Activated CD8-positive, alpha-beta memory T cell treated with anti-CD3 and anti-CD28 coated beads, Interleukin-2, amount 50 U/mL, for 24 hours (primary cell): Measurements from ENCODE around the gene KCNV2.
"Not testable (repeated sequence)": the region's sequence is repeated elsewhere in the genome, so short reads cannot be mapped to it uniquely, and the experiment has no call there.

ENCODE experiments used
- DNase-seq: peaks from one replicate; pipeline ENCODE4 v3.0.0-alpha.2; 2020; ENCODE audit errors: extremely low read depth

Gene KCNV2

DNA sequence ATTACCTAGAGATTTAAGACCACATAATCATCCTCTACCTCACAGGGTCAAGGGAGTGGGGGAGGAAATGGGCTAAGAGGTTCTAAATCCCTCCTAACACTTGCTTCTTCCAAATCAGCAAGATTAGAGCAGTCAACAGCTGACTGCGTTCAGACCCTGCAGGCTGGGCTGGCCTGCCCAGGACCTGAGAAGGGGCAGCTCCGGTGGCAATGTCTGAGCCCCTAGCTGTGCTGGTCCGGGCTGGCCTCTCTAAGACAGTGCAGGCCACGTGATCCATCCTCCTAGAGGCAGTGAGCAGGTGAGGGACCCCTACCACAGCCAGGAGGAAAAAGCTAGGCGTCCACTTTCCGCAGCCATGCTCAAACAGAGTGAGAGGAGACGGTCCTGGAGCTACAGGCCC, at the start of gene KCNV2:
Gene KCNV2, plus strand, starts transcription at position 126 of the 400 bp plus-strand sequence. Its CDS starts 230 bp downstream, at position 356.
- no peak for DNase-seq

DNA sequence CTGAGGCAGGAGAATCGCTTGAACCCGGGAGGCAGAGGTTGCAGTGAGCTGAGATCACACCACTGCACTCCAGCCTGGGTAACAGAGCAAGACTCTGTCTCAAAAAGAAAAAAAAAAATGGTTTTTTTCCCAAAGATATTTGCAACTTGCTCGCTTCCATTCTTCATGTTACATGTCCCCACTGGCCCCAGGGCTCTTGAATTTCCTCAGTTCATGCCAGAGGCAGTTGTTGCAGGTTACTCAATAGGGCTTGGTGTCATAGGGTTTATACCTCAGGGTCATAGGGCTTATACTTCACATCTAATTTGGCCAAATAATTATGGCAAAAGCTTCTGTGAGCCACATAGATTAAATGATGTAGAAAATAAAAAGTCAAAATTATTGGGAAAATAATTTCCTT, 44.1 kb upstream of the KCNV2 start:
- no peak for DNase-seq

DNA sequence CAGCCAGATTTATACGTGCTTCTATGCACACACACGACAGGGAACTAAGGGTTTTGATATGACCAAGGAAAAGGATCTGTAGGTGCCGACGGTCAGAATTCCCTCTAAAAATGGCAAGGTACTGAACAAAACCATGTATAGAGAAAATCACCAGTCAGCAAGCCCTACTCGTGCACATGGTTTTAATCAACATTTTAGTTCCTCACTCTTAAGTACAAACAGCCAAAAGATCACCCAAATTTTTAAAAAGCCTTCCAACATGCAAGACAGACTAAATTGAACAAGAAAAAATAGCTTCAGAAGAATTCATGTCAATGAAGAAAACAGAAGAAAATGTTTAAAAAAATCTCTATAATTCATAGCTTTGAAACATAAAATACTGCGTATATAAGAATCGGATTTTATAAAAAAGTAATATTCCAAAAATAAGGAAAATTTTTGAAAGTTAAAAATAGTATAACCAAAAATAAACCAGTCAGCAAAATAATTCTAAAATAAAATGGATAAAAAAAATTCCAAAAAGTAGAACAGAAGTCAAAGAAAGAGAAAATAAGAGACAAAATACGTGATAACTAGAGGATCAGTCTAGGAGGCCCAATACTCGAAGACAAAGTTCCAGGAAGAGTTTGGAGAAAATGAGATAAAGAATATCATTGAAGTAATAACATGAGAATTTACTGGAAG, 43.0 kb upstream of the KCNV2 start:
- DNase-seq, result no peak

DNA sequence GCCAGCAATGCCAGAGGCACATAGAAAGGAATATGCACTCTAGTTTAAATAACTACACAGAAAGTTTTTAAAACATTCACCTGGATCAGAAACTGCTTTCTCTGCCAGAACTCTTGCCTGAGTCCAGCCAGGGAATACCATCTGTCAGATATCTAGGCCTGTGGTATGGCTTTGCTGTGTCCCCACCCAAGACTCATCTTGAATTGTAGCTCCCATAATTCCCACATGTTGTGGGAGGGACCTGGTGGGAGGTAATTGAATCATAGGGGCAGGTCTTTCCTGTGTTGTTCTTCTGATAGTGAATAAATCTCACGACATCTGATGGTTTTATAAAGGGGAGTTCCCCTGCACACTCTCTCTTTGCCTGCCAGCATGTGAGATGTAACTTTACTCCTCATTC, 41.5 kb upstream of the KCNV2 start:
- no peak for DNase-seq

DNA sequence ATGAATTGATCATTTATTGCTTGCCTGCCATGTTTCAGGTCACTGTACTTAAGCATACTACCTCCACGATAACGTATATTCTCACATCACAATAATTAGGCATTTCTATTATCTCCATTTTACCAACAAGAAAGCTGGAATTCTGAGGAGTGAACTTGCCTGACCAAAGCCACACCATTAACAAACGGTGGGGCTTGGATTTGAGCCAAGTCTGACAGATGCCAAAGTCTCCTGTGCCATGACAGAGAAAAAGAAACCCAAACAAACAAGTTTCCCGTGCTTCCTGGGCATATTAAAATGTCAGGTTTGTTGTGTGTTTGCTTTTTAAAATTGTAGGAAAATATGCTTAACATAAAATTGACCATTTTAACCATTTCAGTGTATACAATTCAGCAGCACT, 40.8 kb upstream of the KCNV2 start:
- DNase-seq, result no peak

DNA sequence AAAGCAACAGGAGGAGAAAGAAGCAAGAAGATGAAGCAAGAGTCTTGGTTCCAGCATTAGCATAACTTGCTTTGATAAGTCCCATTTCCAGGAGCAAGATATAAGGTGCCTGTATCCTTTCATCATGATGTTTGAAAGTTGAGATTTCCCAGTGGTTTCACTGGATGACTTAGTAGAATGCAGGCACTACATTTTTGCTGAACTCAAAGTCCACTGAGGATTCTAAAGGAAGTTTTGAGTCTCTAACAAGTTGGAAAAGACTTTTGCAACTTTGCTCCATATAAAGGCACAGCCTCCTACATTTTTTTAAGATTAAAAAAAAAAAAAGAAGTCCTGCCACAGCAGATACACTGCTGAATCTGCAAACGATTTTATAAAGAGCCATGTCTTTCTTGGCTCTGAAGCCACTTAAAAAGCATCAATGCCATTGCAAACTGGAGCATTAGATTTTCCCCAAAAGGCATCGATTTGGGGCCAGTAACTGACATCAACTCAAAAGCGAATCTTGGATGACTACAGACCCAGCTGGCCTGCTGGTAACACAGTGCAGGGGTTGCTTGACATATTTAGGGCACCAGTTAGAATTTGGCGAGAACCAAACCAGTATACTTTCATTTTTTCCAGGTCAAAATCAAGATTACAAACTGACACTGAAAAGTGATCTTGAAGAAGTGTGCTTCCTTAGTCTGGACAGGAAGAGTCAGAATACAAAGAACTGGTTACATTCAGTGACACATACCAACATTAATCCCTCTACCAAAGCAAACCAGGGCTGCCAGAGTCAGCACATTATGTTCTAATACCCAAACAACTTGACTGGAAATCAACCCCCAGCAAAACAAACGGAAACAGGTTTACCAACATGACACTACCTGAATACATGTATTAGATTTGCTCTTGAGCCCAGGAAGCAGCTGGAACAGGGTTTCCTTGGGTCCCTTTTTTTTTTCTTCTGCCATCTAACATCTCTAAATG, 39.1 kb upstream of the KCNV2 start:
- DNase-seq, result no peak

DNA sequence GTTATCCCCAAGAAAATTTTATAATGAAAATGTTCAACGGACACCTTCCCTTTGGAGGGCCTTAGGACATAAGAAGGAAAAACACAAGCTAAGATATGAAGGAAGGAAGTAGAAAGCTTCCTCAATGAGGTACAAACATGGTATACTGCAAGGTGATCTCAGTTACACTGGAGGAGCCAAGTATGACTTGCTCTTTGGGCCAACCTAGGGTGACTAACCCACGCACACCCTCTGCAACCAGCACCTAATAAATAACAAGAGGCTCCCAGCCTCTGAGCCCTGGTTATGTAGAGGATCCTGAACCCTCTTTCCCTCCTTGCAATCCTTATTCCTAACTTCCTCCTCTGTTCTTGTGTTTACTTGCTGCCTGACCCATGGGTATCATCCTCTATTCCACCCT, 38.3 kb upstream of the KCNV2 start:
- DNase-seq, result no peak

DNA sequence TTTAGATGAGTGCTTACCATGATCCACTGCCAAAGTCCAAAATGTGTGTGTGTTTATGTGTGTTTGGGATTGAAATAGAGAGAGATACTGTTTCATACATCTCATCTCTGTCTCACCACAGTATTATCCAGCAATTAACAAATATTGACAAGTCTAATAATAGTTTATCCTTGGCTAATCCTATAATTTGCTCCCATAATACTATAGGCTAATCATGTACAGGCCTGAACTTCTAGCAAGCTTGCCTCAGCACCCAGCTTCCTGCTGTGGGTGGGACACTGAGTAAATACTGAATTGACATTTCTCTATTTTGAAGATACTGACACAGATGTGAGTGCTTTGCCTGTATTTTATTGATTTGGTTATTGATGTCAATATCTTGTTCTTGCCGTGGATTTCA, 35.3 kb upstream of the KCNV2 start:
- DNase-seq, result no peak

DNA sequence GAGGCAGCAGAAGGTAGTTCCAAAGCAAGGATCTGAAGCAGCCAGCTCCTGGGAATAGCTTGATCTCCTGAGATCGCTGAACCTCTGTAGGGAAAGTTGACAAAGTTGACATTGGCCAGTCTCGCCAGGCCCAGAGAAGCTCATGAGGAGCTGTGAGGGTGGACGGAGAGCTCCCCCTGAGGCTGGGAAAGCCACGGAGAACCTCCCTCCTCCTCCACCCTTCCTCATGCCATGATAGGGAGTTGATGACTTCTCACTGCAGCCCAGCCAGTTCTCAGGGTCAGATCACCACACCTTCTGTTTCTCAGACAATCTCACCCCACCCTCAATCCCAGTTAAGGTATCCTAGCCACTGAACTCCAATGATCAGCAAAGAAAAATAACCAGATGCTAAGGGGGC, 30.4 kb upstream of the KCNV2 start:
- no peak for DNase-seq

DNA sequence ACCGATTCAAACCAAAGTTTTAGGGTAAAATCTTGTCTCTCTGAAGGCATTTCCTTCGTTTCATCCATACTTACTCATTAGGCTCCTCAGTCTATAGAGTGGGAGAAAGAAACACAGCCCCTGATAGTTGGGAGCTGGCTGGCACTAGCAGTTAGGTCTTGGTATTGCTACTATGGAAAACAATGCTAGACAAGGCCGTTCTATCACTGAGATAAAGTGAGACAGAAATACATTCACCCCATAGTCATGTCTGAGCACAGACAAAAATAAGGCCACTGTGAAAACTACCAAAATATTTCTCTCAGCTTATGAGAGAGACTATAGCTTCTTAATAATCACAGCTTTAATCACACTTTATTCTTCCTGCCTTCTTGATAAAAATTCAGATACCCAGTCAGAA, 28.7 kb upstream of the KCNV2 start:
- DNase-seq, result no peak

DNA sequence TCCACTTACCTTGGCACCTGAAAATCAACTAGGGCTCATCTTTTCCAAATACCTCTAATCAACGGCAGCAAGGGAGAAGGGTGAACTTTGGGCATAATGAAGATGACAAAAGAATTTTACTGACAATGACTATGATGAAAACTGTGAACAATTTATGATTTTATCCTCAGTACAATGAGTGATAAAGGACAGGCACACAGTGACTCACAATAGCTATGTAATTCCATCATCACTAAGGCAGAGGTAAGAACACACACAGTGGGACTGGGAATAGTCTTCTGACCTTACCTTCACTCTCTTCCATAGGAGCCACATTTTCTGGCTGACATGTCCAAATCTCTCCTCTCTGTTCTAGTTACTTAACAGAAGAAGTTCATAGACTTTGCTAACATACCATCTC, 26.1 kb upstream of the KCNV2 start:
- no peak for DNase-seq

DNA sequence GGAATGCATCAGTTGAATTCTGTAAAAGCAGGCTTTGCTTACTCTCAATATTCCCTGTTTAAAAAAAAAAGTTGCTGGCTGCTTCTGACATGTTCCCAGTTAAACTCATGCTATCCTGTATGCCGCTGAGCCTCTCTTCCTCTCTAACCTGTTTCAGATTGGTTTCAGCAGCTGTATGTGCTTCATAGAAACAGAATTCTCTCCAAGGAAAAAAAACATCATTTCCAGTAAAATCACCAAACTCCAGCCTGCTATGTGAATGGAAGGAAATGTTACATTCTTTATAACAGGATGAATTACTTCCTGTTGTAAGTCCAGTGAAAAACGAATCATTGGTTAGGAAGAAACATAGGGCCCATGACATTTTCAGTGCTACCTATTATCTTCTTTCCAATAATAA, 25.7 kb upstream of the KCNV2 start:
- DNase-seq, result no peak

DNA sequence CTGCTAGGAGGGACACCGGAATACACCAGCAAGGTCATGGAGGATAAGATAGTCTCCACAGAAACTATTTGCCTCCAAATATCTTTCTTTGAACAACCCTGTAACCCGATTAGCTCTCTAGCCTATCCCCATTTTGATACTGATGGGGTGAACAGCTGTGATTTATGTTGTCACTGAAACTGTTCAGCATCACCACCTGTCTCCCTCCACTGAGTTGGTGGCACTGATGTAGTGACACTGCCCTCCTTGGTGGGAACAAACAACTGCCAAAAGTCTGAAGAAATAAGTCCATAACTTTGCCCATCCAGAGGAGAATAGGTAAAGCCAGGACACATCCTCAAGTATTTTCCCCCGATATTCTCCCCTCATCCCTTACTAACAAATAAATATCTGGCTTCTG, 24.3 kb upstream of the KCNV2 start:
- DNase-seq, result no peak

DNA sequence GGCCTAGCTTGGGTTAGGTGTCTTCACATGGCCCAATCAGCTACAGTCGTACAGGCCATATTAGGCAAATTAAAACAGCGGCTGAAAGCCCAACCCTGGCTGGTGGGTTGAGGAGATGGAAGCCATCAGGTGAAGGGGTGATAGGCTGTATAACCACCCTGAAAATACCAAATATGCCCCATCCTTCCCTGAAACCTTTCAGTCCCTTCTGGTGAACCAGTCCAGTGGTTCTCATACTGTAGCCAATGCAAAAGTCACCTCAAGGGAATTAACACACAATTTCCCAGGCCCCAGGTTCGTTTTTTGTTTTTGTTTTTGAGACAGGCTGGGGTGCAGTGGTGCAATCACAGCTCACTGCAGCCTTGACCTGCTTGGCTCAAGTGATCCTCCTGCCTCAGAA, 19.8 kb upstream of the KCNV2 start:
- DNase-seq, result no peak

DNA sequence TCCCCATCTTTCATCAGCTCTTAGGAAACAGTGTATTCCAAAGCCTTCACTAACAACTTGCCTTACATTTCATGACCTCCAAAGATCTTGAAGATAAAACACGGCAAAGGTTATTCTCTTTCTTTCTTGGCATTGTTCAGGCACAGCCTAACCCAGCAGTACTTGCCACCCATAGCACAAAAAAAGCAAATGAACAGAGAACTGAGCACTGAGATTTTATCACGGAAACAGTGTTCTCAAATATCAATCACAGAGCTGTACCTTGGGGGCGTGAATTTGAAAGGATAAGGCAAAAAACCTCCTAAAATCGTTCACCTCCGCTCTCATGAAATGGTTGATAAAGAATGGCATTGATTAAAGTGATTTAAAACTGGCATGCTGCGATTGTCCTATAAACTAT, 16.9 kb upstream of the KCNV2 start:
- DNase-seq, result no peak

DNA sequence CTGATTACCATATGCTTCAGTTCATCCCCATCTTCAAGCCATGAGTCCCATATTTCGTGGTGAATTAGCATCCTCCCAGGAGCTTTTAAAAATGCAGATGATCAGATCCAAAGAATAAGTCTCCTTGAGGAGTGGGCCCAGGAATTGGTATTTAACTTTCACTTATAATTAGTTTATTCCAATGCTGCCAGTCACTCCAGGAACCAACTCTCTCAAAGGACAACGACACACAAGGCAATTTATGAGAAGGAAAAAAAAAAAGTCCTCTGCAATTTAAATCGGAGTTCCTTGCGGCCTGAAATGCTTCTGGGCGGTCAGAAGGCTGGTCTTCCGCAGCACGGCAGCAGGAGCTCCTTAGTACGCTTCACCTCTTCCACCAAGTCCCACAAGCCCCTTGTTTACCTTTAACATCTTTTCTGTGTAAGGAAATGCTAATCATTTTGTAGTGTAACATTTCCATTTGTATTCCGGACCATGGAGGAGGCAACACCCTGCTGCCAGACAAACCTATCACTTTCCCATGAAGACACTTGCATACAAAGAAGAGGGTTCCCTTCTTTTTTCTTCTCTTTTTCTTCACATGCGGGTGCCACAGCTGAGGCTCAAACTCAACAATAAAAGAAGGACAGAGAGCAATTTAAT, 16.3 kb upstream of the KCNV2 start:
- DNase-seq, result no peak

DNA sequence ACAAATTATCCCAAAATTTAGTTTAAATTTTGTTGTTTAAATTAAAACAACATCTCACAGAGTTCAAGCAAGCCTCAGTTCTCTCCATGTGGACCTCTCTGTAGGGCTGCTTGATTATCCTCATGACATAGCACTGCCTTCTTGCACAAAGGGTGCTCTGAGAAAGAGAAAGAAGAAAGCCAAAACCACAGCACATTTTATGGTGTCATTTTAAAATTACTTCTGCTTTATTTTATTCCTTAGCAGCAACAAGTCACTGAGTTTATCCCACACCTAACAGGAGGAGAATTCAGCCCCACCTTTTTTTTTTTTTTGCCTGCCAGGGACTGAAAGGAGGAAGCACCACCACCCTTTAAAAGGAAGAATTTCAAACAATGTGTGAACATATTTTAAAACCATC, 12.8 kb upstream of the KCNV2 start:
- DNase-seq, result no peak

DNA sequence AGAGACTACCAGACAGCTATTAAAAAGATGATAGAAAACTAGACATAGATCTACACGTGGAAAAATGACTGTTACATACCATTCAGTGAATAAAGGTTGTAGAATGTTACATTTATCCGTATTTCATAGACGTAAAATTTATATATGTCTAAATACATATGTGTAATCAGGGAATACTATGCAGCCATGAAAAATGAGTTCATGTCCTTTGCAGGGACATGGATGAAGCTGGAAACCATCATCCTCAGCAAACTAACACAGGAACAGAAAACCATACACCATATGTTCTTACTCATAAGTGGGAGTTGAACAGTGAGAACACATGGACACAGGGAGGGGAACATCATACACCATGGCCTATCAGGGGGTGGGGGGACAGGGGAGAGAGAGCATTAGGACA, 10.1 kb upstream of the KCNV2 start:
- DNase-seq, result not testable (repeated sequence)

DNA sequence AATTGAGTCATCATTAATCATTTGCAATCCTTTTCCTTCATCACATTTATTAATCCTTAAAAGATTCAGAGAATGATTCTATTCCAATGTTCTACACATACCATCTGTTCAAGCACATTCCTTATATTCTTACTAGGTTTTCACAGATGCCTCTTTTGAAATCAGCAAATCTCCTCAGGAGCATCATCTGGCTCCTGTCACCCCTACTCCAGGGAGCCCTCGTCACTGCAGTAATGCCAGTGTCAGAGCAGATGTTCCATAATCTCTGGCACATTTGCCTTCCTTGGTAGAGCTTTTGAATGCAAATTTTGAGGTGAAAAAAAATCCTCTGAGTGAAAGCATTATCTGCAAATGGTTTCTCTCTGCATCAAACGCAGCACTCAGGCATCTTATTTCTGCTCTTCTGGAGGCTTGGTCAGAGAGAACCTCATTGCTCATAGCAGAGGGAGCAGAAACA, 7.6 kb upstream of the KCNV2 start:
- DNase-seq, result no peak

DNA sequence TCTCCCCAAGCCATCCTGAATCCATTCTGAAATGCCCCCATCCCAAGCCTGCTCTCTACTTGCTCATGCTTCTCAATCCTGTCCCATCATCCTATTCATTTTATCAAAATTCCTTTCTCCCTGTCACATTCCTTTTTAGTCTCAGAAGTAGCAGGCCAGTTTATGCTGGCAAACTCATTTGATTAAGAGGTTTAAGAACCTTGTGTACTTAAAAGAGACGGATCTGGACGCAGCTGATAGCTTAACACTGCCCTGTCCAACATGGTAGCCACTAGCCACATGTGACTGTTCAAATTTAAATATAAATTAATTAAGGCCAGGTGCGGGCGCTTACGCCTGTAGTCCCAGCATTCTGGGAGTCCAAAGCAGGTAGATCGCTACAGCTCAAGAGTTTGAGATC, 5.6 kb upstream of the KCNV2 start:
- no peak for DNase-seq

DNA sequence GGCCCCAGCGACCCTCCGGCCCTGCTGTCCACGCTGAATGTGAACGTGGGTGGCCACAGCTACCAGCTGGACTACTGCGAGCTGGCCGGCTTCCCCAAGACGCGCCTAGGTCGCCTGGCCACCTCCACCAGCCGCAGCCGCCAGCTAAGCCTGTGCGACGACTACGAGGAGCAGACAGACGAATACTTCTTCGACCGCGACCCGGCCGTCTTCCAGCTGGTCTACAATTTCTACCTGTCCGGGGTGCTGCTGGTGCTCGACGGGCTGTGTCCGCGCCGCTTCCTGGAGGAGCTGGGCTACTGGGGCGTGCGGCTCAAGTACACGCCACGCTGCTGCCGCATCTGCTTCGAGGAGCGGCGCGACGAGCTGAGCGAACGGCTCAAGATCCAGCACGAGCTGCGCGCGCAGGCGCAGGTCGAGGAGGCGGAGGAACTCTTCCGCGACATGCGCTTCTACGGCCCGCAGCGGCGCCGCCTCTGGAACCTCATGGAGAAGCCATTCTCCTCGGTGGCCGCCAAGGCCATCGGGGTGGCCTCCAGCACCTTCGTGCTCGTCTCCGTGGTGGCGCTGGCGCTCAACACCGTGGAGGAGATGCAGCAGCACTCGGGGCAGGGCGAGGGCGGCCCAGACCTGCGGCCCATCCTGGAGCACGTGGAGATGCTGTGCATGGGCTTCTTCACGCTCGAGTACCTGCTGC, 839 bp downstream of the KCNV2 start:
- no peak for DNase-seq

DNA sequence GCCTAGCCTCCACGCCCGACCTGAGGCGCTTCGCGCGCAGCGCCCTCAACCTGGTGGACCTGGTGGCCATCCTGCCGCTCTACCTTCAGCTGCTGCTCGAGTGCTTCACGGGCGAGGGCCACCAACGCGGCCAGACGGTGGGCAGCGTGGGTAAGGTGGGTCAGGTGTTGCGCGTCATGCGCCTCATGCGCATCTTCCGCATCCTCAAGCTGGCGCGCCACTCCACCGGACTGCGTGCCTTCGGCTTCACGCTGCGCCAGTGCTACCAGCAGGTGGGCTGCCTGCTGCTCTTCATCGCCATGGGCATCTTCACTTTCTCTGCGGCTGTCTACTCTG, 1.4 kb downstream of the KCNV2 start:
- DNase-seq, result no peak
